SK-N-MC (cell line): ENCODE results near the gene TNK2.

ENCODE experiments used
- EZH2 ChIP-seq: fragments of 200-600 bp; sonication (generic); IDR thresholded peaks from one replicate; pipeline ENCODE4 v1.6.1; 2017; ENCODE audit warnings: antibody characterized with exemption
- FOXP2 ChIP-seq: optimal IDR thresholded peaks from 2 replicates; pipeline ENCODE3; 2011; ENCODE audit warnings: mild to moderate bottlenecking, moderate library complexity; ENCODE audit not compliant: insufficient read depth; ENCODE audit errors: extremely low read length, control extremely low read depth
- POLR2AphosphoS5 ChIP-seq: IDR thresholded peaks from 2 replicates; pipeline ENCODE4 v1.6.1; 2012; ENCODE audit warnings: mild to moderate bottlenecking, low read depth, low read length, borderline replicate concordance

GRCh38 chr3:195884691-195885035 is 23.7 kb downstream of the TNK2 start:
- no peak for TF ChIP-seq EZH2
- TF ChIP-seq POLR2AphosphoS5 = no peak
- TF ChIP-seq FOXP2 = no peak
